OCI-LY7 (cell line): Measurements from ENCODE around the gene JADE3. TPM values are rescaled to one million over a fixed set of nuclear protein-coding genes. Genes with fewer than 3 reads are reported as not detected.

ENCODE experiments used
- BruUV-seq: library from RNA; stranded (reverse); fragments of 400-500 nt; replicated peaks from 2 replicates; lab custom pipeline; 2021; lab: Mats Ljungman, UMichigan
- CTCF ChIA-PET: fragments of 300-600 bp; sonication (Branson Sonifier 250); formaldehyde crosslinking; loops from one replicate; lab custom pipeline; 2022; ENCODE audit warnings: antibody characterized with exemption; ENCODE audit not compliant: unreplicated experiment; lab: Charles Lee
- POLR2A ChIA-PET: fragments of 300-600 bp; sonication (Branson Sonifier 250); formaldehyde crosslinking; loops from one replicate; lab custom pipeline; 2022; ENCODE audit warnings: antibody characterized with exemption; lab: Charles Lee
- DNase-seq: peaks from one replicate; pipeline ENCODE4 v3.0.0-alpha.2; 2015; ENCODE audit warnings: low spot score
- H2AFZ ChIP-seq: fragments of 200-600 bp; sonication (generic), shearing (Covaris generic); 2 replicates; pipeline ENCODE4 v1.6.1; 2014; ENCODE audit warnings: mild to moderate bottlenecking, antibody characterized with exemption, low read length, moderate library complexity
- H3K27ac ChIP-seq: fragments of 200-600 bp; sonication (generic); 2 replicates; pipeline ENCODE4 v1.5.1; 2014; ENCODE audit warnings: mixed run types, low read depth, mild to moderate bottlenecking, moderate library complexity, low read length, inconsistent platforms; ENCODE audit not compliant: poor library complexity, severe bottlenecking
- H3K36me3 ChIP-seq: fragments of 200-600 bp; sonication (generic); 2 replicates; pipeline ENCODE4 v1.6.1; 2014; ENCODE audit warnings: mild to moderate bottlenecking, antibody characterized with exemption, low read length, moderate library complexity, mixed read lengths; ENCODE audit not compliant: insufficient read depth
- H3K4me1 ChIP-seq: fragments of 200-600 bp; sonication (generic); 2 replicates; pipeline ENCODE4 v1.5.1; 2014; ENCODE audit warnings: mild to moderate bottlenecking, low read length; ENCODE audit not compliant: insufficient read depth, poor library complexity, severe bottlenecking
- H3K4me2 ChIP-seq: fragments of 200-600 bp; sonication (generic); 2 replicates; pipeline ENCODE4 v1.6.1; 2014; ENCODE audit warnings: mild to moderate bottlenecking, low read length
- H3K4me3 ChIP-seq: fragments of 200-600 bp; sonication (generic); 2 replicates; pipeline ENCODE4 v1.5.1; 2014; ENCODE audit warnings: mild to moderate bottlenecking, low read depth, low read length; ENCODE audit not compliant: poor library complexity, severe bottlenecking
- H3K79me2 ChIP-seq: fragments of 200-600 bp; sonication (generic); 2 replicates; pipeline ENCODE4 v1.6.1; 2016; ENCODE audit warnings: low read depth, mild to moderate bottlenecking, low read length, moderate library complexity, mixed read lengths; ENCODE audit not compliant: insufficient read depth
- H3K9me2 ChIP-seq: fragments of 200-600 bp; sonication (generic); 2 replicates; pipeline ENCODE4 v1.6.1; 2016; ENCODE audit warnings: mild to moderate bottlenecking, low read length, mixed read lengths; ENCODE audit not compliant: insufficient read depth
- H3K9me3 ChIP-seq: fragments of 200-600 bp; sonication (generic); 2 replicates; pipeline ENCODE4 v1.6.1; 2014; ENCODE audit warnings: mild to moderate bottlenecking, mixed run types, low read length, mixed read lengths
- H4K20me1 ChIP-seq: fragments of 200-600 bp; sonication (generic); 2 replicates; pipeline ENCODE4 v1.6.1; 2014; ENCODE audit warnings: mild to moderate bottlenecking, antibody characterized with exemption, low read length, moderate library complexity, mixed read lengths; ENCODE audit not compliant: insufficient read depth
- CTCF ChIP-seq: fragments of 200-600 bp; sonication (generic); conservative IDR thresholded peaks from 2 replicates; pipeline ENCODE4 v1.5.1; 2014; ENCODE audit warnings: mild to moderate bottlenecking, antibody characterized with exemption, low read length, moderate library complexity, mixed read lengths
- EZH2phosphoT487 ChIP-seq: fragments of 200-600 bp; sonication (generic); IDR thresholded peaks from 2 replicates; pipeline ENCODE4 v1.6.1; 2018; ENCODE audit warnings: low read depth, borderline replicate concordance, mild to moderate bottlenecking, mixed run types, antibody characterized with exemption, low read length, moderate library complexity, mixed read lengths
- intact Hi-C: fragments of 100-400 bp; cut with micrococcal nuclease; formaldehyde crosslinking; loops from one replicate; pipeline ENCODE4 v1.10.0; 2022; ENCODE audit not compliant: unreplicated experiment
- total RNA-seq, 2 experiments: library from RNA; depleted of rRNA in 1 of 2; stranded (reverse); fragments of >200 nt in 1 of 2; shearing (Covaris generic) in 1 of 2; gene quantifications; 2 replicates each; pipeline ENCODE4 v1.2.3, GENCODE V29; 2014 to 2022

JADE3 gene
- total RNA-seq, 2 experiments from 2014 or later, result 6.1 to 10.7 TPM

GRCh38 chrX:46920235-46920634 is 8.0 kb downstream of the JADE3 start:
- H3K4me1 ChIP-seq, result no peaks in the 10 kb centered on the region
- no peak overlapping the region for H3K27ac ChIP-seq
- no peaks in the 10 kb centered on the region for H4K20me1 ChIP-seq
- BruUV-seq, result no TSS peak
- no peak overlapping the region for H3K4me2 ChIP-seq
- H2AFZ ChIP-seq, result no peak overlapping the region
- no peaks in the 10 kb centered on the region; the same call in 1 of the 2 replicates for H3K9me3 ChIP-seq
- TF ChIP-seq CTCF, result no peak
- no peak for TF ChIP-seq EZH2phosphoT487
- POLR2A ChIA-PET, result no interaction called here
- H3K79me2 ChIP-seq, result no peaks in the 10 kb centered on the region; the same call in 1 of the 2 replicates
- no peaks in the 10 kb centered on the region for H3K9me2 ChIP-seq
- no peak overlapping the region for H3K4me3 ChIP-seq
- no peak for DNase-seq
- intact Hi-C loops, result no loop called here
- 0 out of 2 replicates have a peak, but pooled peaks cover 3% of the 10 kb centered on the region for H3K36me3 ChIP-seq
- CTCF ChIA-PET, result no interaction called here

DNA sequence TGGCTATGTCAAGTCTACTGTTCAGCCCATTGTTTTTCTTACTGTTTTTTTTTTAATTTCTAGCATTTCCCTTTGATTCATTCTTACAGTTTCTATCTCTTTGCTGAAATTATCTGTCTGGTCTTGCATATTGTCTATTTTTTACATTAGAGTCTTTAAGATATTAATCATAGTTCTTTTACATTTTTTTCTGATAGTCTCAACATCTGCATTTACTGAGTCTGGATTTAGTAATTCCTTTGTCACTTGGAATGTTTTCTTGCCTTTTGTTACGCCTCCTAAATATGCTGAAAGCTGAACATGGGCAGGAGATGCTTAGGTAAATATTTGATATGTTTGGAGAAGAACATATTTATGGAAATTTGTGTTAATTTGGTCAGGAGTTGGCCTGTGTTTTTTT is 10.4 kb downstream of the JADE3 start:
- H3K9me3 ChIP-seq, result no peaks in the 10 kb centered on the region; the same call in 1 of the 2 replicates
- H3K79me2 ChIP-seq, result no peaks in the 10 kb centered on the region
- 0 out of 2 replicates have a peak, but pooled peaks cover 3% of the 10 kb centered on the region for H3K36me3 ChIP-seq
- no peak overlapping the region for H3K4me2 ChIP-seq
- DNase-seq, result no peak
- BruUV-seq, result no TSS peak
- no peaks in the 10 kb centered on the region for H3K9me2 ChIP-seq
- CTCF ChIA-PET, result no interaction called here
- no peak for TF ChIP-seq CTCF
- TF ChIP-seq EZH2phosphoT487, result no peak
- intact Hi-C loops, result no loop called here
- H4K20me1 ChIP-seq, result no peaks in the 10 kb centered on the region
- H3K27ac ChIP-seq, result no peak overlapping the region
- no peak overlapping the region for H2AFZ ChIP-seq
- no peak overlapping the region for H3K4me3 ChIP-seq
- no peaks in the 10 kb centered on the region for H3K4me1 ChIP-seq
- POLR2A ChIA-PET, result no interaction called here

DNA sequence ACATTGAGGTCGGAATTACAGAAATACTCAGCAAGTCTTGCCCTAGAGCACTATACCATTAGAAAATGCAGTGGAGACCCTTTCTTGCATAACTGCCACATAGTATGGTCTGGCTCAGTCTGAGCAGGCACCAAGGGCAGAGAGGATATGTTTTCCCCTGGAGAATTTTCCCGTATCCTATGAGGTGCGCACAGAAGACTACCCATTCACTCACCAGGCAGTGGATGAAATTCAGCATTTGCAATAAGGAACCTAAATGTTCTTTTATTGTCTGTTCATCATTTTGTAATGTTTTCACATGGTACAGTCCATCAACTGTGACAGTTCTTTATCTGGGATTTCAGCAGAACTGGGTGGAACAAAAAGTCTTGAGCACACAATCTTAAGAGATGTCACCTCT is 15.5 kb downstream of the JADE3 start:
- H4K20me1 ChIP-seq, result no peaks in the 10 kb centered on the region
- TF ChIP-seq EZH2phosphoT487 (no peak), CTCF (no peak)
- no peak overlapping the region for H3K27ac ChIP-seq
- ChIA-PET POLR2A (no interaction called here), CTCF (no interaction called here)
- BruUV-seq, result no TSS peak
- H3K36me3 ChIP-seq, result no peaks in the 10 kb centered on the region
- H3K79me2 ChIP-seq, result no peaks in the 10 kb centered on the region
- no peaks in the 10 kb centered on the region for H3K9me2 ChIP-seq
- no peak overlapping the region for H3K4me3 ChIP-seq
- H3K4me1 ChIP-seq, result no peaks in the 10 kb centered on the region
- no peak overlapping the region for H3K4me2 ChIP-seq
- no peak for DNase-seq
- intact Hi-C loops, result no loop called here
- no peaks in the 10 kb centered on the region for H3K9me3 ChIP-seq
- no peak overlapping the region for H2AFZ ChIP-seq
